Thoracic aorta (tissue), 2 donors: ENCODE results near the gene CITED2. TPM values are rescaled to one million over a fixed set of nuclear protein-coding genes. Genes with fewer than 3 reads are reported as not detected.
A peak's percentile ranks its signal among the peaks of the same experiment; 100 is the strongest.

Experiments
- ATAC-seq: fragments of 150-250 bp; one replicate; pipeline ENCODE4 v1.8.0; 2017; ENCODE audit warnings: low read depth; ENCODE audit not compliant: insufficient number of reproducible peaks, low FRiP score
- DNase-seq: peaks from one replicate; pipeline ENCODE4 v3.0.0-alpha.2; 2020; ENCODE audit warnings: low spot score
- H3K27ac ChIP-seq, 2 donors: fragments of 200-600 bp; sonication (generic); 1 replicate in 1 of 2; 2 replicates in 1 of 2; pipeline ENCODE4 v1.5.1; 2016; ENCODE audit warnings: mild to moderate bottlenecking in 2 of 2, moderate library complexity in 2 of 2
- H3K27me3 ChIP-seq: fragments of 200-600 bp; sonication (generic); replicated peaks from 2 replicates; pipeline ENCODE4 v1.6.0; 2016; ENCODE audit warnings: mild to moderate bottlenecking; ENCODE audit not compliant: insufficient read depth
- H3K36me3 ChIP-seq: fragments of 200-600 bp; sonication (generic); one replicate; pipeline ENCODE4 v1.5.1; 2016
- H3K4me1 ChIP-seq, 2 donors: fragments of 200-600 bp; sonication (generic); 1 replicate in 1 of 2; 2 replicates in 1 of 2; pipeline versions ENCODE4 v1.5.1 to v1.6.0; 2016; ENCODE audit warnings: low read depth in 2 of 2, mild to moderate bottlenecking in 1 of 2; ENCODE audit not compliant: control insufficient read depth in 1 of 2
- H3K4me3 ChIP-seq: fragments of 200-600 bp; sonication (generic); 2 replicates; pipeline ENCODE4 v1.5.1; 2016; ENCODE audit warnings: mild to moderate bottlenecking
- H3K9me3 ChIP-seq: fragments of 200-600 bp; sonication (generic); 2 replicates; pipeline ENCODE4 v1.5.1; 2016
- CTCF ChIP-seq: fragments of 200-600 bp; sonication (generic); IDR thresholded peaks from one replicate; pipeline ENCODE4 v1.5.1; 2019; ENCODE audit warnings: antibody characterized with exemption
- total RNA-seq, 2 donors: library from RNA; depleted of rRNA; stranded (reverse); fragments of >200 nt; gene quantifications; one replicate each; pipeline versions ENCODE4 v1.1.0 to v1.2.3, GENCODE V29; 2016

The CITED2 gene
- 10 to 100 TPM; 43.5 to 62.7 TPM for total RNA-seq

GRCh38 chr6:139374357-139375225 is at the start of gene CITED2:
Gene CITED2 (minus strand): TSS chr6:139374648. CDS start chr6:139373944, 704 bp downstream.
- Histone ChIP-seq H3K36me3 (no peaks in the 10 kb centered on the region), H3K9me3 (no peaks in the 10 kb centered on the region), H3K27ac (peak within 1 kb of the TSS; percentile 89), H3K27me3 (no peaks in the 10 kb centered on the region), H3K4me1 (peaks cover 16 to 34% of the 10 kb centered on the region in 2 donors), H3K4me3 (peak within 1 kb of the TSS; percentile 96)
- TF ChIP-seq CTCF = peak; percentile 20
- peak; percentile 83 for DNase-seq
- peak; percentile 61 for ATAC-seq

- TF ChIP-seq CTCF = no peak
- no peaks in the 10 kb centered on the region for H3K36me3 ChIP-seq
- DNase-seq = no peak
- H3K9me3 ChIP-seq = no peaks in the 10 kb centered on the region
- H3K4me3 ChIP-seq = no peak overlapping the region
- no peaks in the 10 kb centered on the region for H3K4me1 ChIP-seq
- ATAC-seq = no peak
- H3K27me3 ChIP-seq = no peaks in the 10 kb centered on the region
- H3K27ac ChIP-seq = no peak overlapping the region
Measured at GRCh38 chr6:139423037-139423703, 48.7 kb upstream of the CITED2 start.

- H3K27ac ChIP-seq = no peak overlapping the region
- no peak overlapping the region for H3K4me3 ChIP-seq
- no peaks in the 10 kb centered on the region for H3K27me3 ChIP-seq
- TF ChIP-seq CTCF = no peak
- DNase-seq (no peak), ATAC-seq (no peak)
- H3K9me3 ChIP-seq = no peaks in the 10 kb centered on the region
- H3K4me1 ChIP-seq = no peaks in the 10 kb centered on the region
- H3K36me3 ChIP-seq = no peaks in the 10 kb centered on the region
Measured at GRCh38 chr6:139422105-139423036, 47.9 kb upstream of the CITED2 start.

GRCh38 chr6:139418481-139419132 is 44.2 kb upstream of the CITED2 start:
- no peak for DNase-seq
- H3K4me3 ChIP-seq = no peak overlapping the region
- no peaks in the 10 kb centered on the region for H3K9me3 ChIP-seq
- H3K36me3 ChIP-seq = no peaks in the 10 kb centered on the region
- ATAC-seq = no peak
- H3K27ac ChIP-seq = no peak overlapping the region
- no peak for TF ChIP-seq CTCF
- no peaks in the 10 kb centered on the region for H3K4me1 ChIP-seq
- H3K27me3 ChIP-seq = no peaks in the 10 kb centered on the region
